Esophagus squamous epithelium (tissue), 5 donors: ENCODE data around the gene EYS. TPM values are rescaled to one million over a fixed set of nuclear protein-coding genes. Genes with fewer than 3 reads are reported as not detected.

Experiments
- DNase-seq: peaks from one replicate; lab custom pipeline; 2025; lab: John Stamatoyannopoulos, UW
- H3K27ac ChIP-seq, 4 donors: fragments of 200-600 bp; sonication (generic); one replicate each; pipeline ENCODE4 v1.5.1; 2016 to 2019; ENCODE audit warnings: mild to moderate bottlenecking in 1 of 4
- H3K27me3 ChIP-seq, 4 donors: fragments of 200-600 bp; sonication (generic); 1 replicate in 3 of 4; 2 replicates in 1 of 4; pipeline versions ENCODE4 v1.5.1 to v1.6.0; 2017 to 2021; ENCODE audit warnings: antibody characterized with exemption in 1 of 4
- H3K36me3 ChIP-seq, 3 donors: fragments of 200-600 bp; sonication (generic); one replicate each; pipeline ENCODE4 v1.5.1; 2016 to 2019
- H3K4me1 ChIP-seq, 3 donors: fragments of 200-600 bp; sonication (generic); one replicate each; pipeline ENCODE4 v1.5.1; 2017 to 2019
- H3K4me3 ChIP-seq, 4 donors: fragments of 200-600 bp; sonication (generic); 1 replicate in 3 of 4; 2 replicates in 1 of 4; pipeline ENCODE4 v1.5.1; 2016 to 2019; ENCODE audit warnings: mild to moderate bottlenecking in 2 of 4, moderate library complexity in 1 of 4
- H3K9me3 ChIP-seq, 3 donors: fragments of 200-600 bp; sonication (generic); one replicate each; pipeline ENCODE4 v1.5.1; 2016 to 2019
- CTCF ChIP-seq, 6 experiments: fragments of 450-650 bp in 4 of 6; fragments of 200-600 bp in 2 of 6; sonication (generic) in 2 of 6; IDR thresholded peaks; one replicate each; pipeline ENCODE4 v1.5.1; 2016 to 2019; ENCODE audit warnings: antibody characterized with exemption in 6 of 6, mild to moderate bottlenecking in 4 of 6, moderate library complexity in 4 of 6
- POLR2A ChIP-seq, 4 donors: fragments of 450-650 bp; IDR thresholded peaks; one replicate each; pipeline ENCODE4 v1.6.1; 2017; ENCODE audit warnings: antibody characterized with exemption in 4 of 4, mild to moderate bottlenecking in 4 of 4, moderate library complexity in 3 of 4
- WGBS, 2 donors: methylation state at CpG; one replicate each; pipeline ENCODE4 v1.1.5; 2018; 5-methylcytosine and 5-hydroxymethylcytosine counted together
- intact Hi-C: fragments of 100-400 bp; cut with DNase I; formaldehyde crosslinking; loops from one replicate; pipeline ENCODE4 v1.15.0; 2022
- total RNA-seq, 4 donors: library from RNA; depleted of rRNA; stranded (reverse); fragments of >200 nt; gene quantifications; one replicate each; pipeline ENCODE4 v1.1.0, GENCODE V29; 2016
- donor health status: DM: yes; HTN: yes; CAD: no.

Gene EYS
- total RNA-seq, 4 donors from 2014 or later = 0.87 TPM; not detected in 3

GRCh38 chr6:64831680-64832079 lies 875.3 kb downstream of the EYS start:
- no peak for DNase-seq

GRCh38 chr6:64817525-64817924 lies 889.5 kb downstream of the EYS start:
- no peak for TF ChIP-seq CTCF (IDR thresholded peaks at IDR 0.05)
- no peak for TF ChIP-seq POLR2A (IDR thresholded peaks at IDR 0.05)
- no peaks in the 10 kb centered on the region for H3K4me1 ChIP-seq
- no peaks in the 10 kb centered on the region for H3K36me3 ChIP-seq
- no peak overlapping the region for H3K27ac ChIP-seq
- DNase-seq = no peak
- H3K9me3 ChIP-seq = no peaks in the 10 kb centered on the region
- intact Hi-C loops = no loop called here
- 39 to 48% methylated on average over 2 of the region's 2 CpGs for WGBS, 2 donors
- no peak overlapping the region for H3K4me3 ChIP-seq
- H3K27me3 ChIP-seq = no peaks in the 10 kb centered on the region

More at GRCh38 chr6:64831680-64832079, 875.3 kb downstream of the EYS start:
- Histone ChIP-seq H3K36me3 (no peaks in the 10 kb centered on the region), H3K4me3 (no peak overlapping the region), H3K27me3 (peaks cover 0 to 3% (median 0%) of the 10 kb centered on the region in 4 donors), H3K4me1 (no peaks in the 10 kb centered on the region), H3K9me3 (no peaks in the 10 kb centered on the region), H3K27ac (no peak overlapping the region)
- intact Hi-C loops = no loop called here
- TF ChIP-seq CTCF (IDR thresholded peaks at IDR 0.05) (no peak), POLR2A (IDR thresholded peaks at IDR 0.05) (no peak)
- WGBS, 2 donors = 54 to 58% methylated on average over 2 of the region's 2 CpGs

- no peak for DNase-seq
- TF ChIP-seq CTCF (IDR thresholded peaks at IDR 0.05) (no peak), POLR2A (IDR thresholded peaks at IDR 0.05) (no peak)
- 41 to 46% methylated on average over 2 of the region's 2 CpGs for WGBS, 2 donors
- Histone ChIP-seq H3K4me3 (no peak overlapping the region), H3K27me3 (no peaks in the 10 kb centered on the region), H3K36me3 (no peaks in the 10 kb centered on the region), H3K9me3 (no peaks in the 10 kb centered on the region), H3K27ac (no peak overlapping the region), H3K4me1 (no peaks in the 10 kb centered on the region)
- intact Hi-C loops = no loop called here
Observed at GRCh38 chr6:64815718-64816117, 891.3 kb downstream of the EYS start.

- H3K4me3 ChIP-seq = no peak overlapping the region
- no peaks in the 10 kb centered on the region for H3K36me3 ChIP-seq
- H3K27me3 ChIP-seq = no peaks in the 10 kb centered on the region
- H3K9me3 ChIP-seq = no peaks in the 10 kb centered on the region
- TF ChIP-seq CTCF (IDR thresholded peaks at IDR 0.05) (no peak), POLR2A (IDR thresholded peaks at IDR 0.05) (no peak)
- intact Hi-C loops = no loop called here
- 80 to 82% methylated on average over 4 of the region's 4 CpGs for WGBS, 2 donors
- no peaks in the 10 kb centered on the region for H3K4me1 ChIP-seq
- DNase-seq = no peak
- no peak overlapping the region for H3K27ac ChIP-seq
Observed at GRCh38 chr6:64812138-64812537, 894.9 kb downstream of the EYS start.

GRCh38 chr6:64811119-64811518 lies 895.9 kb downstream of the EYS start:
- TF ChIP-seq POLR2A (IDR thresholded peaks at IDR 0.05) = no peak
- TF ChIP-seq CTCF (IDR thresholded peaks at IDR 0.05) = no peak
- DNase-seq = no peak
- intact Hi-C loops = no loop called here
- Histone ChIP-seq H3K4me1 (no peaks in the 10 kb centered on the region), H3K4me3 (no peak overlapping the region), H3K27me3 (no peaks in the 10 kb centered on the region), H3K36me3 (no peaks in the 10 kb centered on the region), H3K27ac (no peak overlapping the region), H3K9me3 (no peaks in the 10 kb centered on the region)
- WGBS, 2 donors = 73 to 77% methylated on average over 1 of the region's 1 CpG
